Stomach (tissue), 9 donors: ENCODE measurements around the gene PAK5. TPM values are rescaled to one million over a fixed set of nuclear protein-coding genes. Genes with fewer than 3 reads are reported as not detected.

Experiments used
- DNase-seq, 2 donors: peaks; one replicate each; pipeline versions ENCODE4 v3.0.0 to v3.0.0-alpha.2; 2013 to 2019
- H3K27ac ChIP-seq, 5 donors: fragments of 200-600 bp in 4 of 5; sonication (generic) in 4 of 5; one replicate each; pipeline ENCODE4 v1.5.1; 2013 to 2019; ENCODE audit warnings: mild to moderate bottlenecking in 1 of 5, moderate library complexity in 1 of 5
- H3K27me3 ChIP-seq, 3 donors: fragments of 200-600 bp; sonication (generic); one replicate each; pipeline ENCODE4 v1.5.1; 2017 to 2019; ENCODE audit warnings: mixed run types in 1 of 3
- H3K36me3 ChIP-seq, 4 donors: fragments of 200-600 bp; sonication (generic); 1 replicate in 3 of 4; 2 replicates in 1 of 4; pipeline ENCODE4 v1.5.1; 2016 to 2019
- H3K4me1 ChIP-seq, 4 donors: fragments of 200-600 bp; sonication (generic); one replicate each; pipeline ENCODE4 v1.5.1; 2016 to 2019
- H3K4me3 ChIP-seq, 4 donors: fragments of 200-600 bp; sonication (generic) in 3 of 4; one replicate each; pipeline ENCODE4 v1.5.1; 2016 to 2019; ENCODE audit warnings: mild to moderate bottlenecking in 1 of 4
- H3K9me3 ChIP-seq, 4 donors: fragments of 200-600 bp; sonication (generic); one replicate each; pipeline ENCODE4 v1.5.1; 2016 to 2019
- EP300 ChIP-seq: sonication (generic); formaldehyde crosslinking; IDR thresholded peaks from one replicate; pipeline ENCODE4 v1.6.1; 2017; ENCODE audit warnings: antibody characterized with exemption
- POLR2A ChIP-seq, 4 donors: fragments of 450-650 bp; IDR thresholded peaks; one replicate each; pipeline ENCODE4 v1.6.1; 2016; ENCODE audit warnings: antibody characterized with exemption in 4 of 4, control low read depth in 2 of 4, mild to moderate bottlenecking in 1 of 4, moderate library complexity in 1 of 4
- POLR2AphosphoS5 ChIP-seq, 3 donors: sonication (generic); formaldehyde crosslinking; IDR thresholded peaks; one replicate each; pipeline ENCODE4 v1.6.1; 2016; ENCODE audit warnings: antibody characterized with exemption in 3 of 3
- WGBS, 5 donors: extraction: QIAGEN DNeasy Blood & Tissue Kit in 3 of 5; methylation state at CpG; one replicate each; pipeline versions ENCODE4 v1.1.5 to v1.1.7; 2013 to 2018; 5-methylcytosine and 5-hydroxymethylcytosine counted together
- intact Hi-C: fragments of 100-400 bp; cut with DNase I; formaldehyde crosslinking; loops from one replicate; pipeline ENCODE4 v1.15.1; 2023; ENCODE audit warnings: low total_unique reads
- polyA plus RNA-seq, 3 donors: library from polyadenylated mRNA; stranded (reverse); fragments of 200-250 nt; gene quantifications; one replicate each; pipeline ENCODE4 v1.2.3, GENCODE V29; 2013
- total RNA-seq, 5 donors: library from RNA; depleted of rRNA; stranded (reverse); fragments of >200 nt; gene quantifications; one replicate each; pipeline versions ENCODE4 v1.1.0 to v1.2.3, GENCODE V29; 2014 to 2016
- TF ChIP-seq, protein P1 (sequence below), 7 experiments: fragments of 450-650 bp in 4 of 7; fragments of 200-600 bp in 3 of 7; sonication (generic) in 3 of 7; IDR thresholded peaks; one replicate each; pipeline ENCODE4 v1.5.1; 2016 to 2019; ENCODE audit warnings: antibody characterized with exemption in 7 of 7, control low read depth in 2 of 7, mild to moderate bottlenecking in 1 of 7
- donor health status: healthy with polysubstance abuse.
- donor health status: Bipolar disorder and iron deficiency.
- donor health status: healthy.

PAK5 gene
- total and polyA plus RNA-seq, 8 donors: under 0.01 to 0.92 (median 0.35) TPM; not detected in 3

DNA sequence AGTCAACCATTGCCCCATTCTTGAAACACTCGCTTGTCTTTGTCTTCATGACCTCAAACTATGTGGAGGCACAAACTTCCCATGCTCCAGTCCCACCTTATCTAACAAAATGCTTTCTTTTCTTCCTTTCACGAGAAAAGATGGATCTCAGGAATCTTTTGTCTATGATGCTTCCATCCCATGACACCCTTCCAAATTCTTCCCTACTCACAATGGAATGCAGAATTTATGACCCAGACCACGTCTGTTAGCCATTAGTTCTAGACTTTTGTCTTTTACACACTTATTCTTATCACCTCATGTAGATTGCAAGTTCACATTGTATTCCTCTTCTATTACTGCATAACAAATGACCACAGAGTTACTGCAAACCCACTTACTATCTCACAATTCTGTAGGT is 348.7 kb downstream of the PAK5 start:
- 63 to 90% (median 85%) methylated on average over 3 of the region's 3 CpGs for WGBS, 5 donors
- no peak for TF ChIP-seq EP300
- DNase-seq: no peak
- H3K27ac ChIP-seq: no peak overlapping the region
- H3K9me3 ChIP-seq: no peaks in the 10 kb centered on the region
- intact Hi-C loops: no loop called here
- H3K4me1 ChIP-seq: no peaks in the 10 kb centered on the region
- no peaks in the 10 kb centered on the region for H3K27me3 ChIP-seq
- no peak overlapping the region for H3K4me3 ChIP-seq
- H3K36me3 ChIP-seq: no peaks in the 10 kb centered on the region

DNA sequence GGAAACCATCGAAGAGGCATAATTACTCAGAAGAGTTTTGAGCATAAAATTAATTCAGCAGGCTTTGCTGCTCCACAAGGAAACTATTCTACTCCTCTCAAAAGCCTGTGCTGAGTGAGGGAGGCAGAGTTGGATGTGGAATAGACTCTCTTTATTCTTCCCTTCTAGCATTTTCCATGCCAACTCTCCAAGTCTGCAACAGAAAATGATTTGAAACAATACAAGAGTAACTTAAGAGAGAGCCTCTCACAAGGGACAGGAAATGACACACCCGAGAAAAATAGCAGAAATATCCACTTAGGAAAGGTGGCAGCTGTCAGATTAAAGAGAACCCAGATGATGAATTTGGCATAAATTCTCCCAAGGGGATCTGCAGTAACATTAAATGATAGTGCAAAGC is 350.8 kb downstream of the PAK5 start:
- H3K4me1 ChIP-seq: no peaks in the 10 kb centered on the region
- 55 to 75% (median 66%) methylated on average over 2 of the region's 2 CpGs for WGBS, 5 donors
- no peaks in the 10 kb centered on the region for H3K9me3 ChIP-seq
- H3K27ac ChIP-seq: no peak overlapping the region
- intact Hi-C loops: no loop called here
- TF ChIP-seq EP300 (no peak), POLR2AphosphoS5 (IDR thresholded peaks at IDR 0.05) (no peak), POLR2A (IDR thresholded peaks at IDR 0.05) (no peak)
- TF ChIP-seq, protein P1, sequence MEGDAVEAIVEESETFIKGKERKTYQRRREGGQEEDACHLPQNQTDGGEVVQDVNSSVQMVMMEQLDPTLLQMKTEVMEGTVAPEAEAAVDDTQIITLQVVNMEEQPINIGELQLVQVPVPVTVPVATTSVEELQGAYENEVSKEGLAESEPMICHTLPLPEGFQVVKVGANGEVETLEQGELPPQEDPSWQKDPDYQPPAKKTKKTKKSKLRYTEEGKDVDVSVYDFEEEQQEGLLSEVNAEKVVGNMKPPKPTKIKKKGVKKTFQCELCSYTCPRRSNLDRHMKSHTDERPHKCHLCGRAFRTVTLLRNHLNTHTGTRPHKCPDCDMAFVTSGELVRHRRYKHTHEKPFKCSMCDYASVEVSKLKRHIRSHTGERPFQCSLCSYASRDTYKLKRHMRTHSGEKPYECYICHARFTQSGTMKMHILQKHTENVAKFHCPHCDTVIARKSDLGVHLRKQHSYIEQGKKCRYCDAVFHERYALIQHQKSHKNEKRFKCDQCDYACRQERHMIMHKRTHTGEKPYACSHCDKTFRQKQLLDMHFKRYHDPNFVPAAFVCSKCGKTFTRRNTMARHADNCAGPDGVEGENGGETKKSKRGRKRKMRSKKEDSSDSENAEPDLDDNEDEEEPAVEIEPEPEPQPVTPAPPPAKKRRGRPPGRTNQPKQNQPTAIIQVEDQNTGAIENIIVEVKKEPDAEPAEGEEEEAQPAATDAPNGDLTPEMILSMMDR (IDR thresholded peaks at IDR 0.05): no peak
- H3K36me3 ChIP-seq: no peaks in the 10 kb centered on the region
- DNase-seq: peak in 1 of 2 donors; percentile 27
- H3K4me3 ChIP-seq: no peak overlapping the region
- H3K27me3 ChIP-seq: no peaks in the 10 kb centered on the region

Other genes starting within 250 kb of the PAK5 start
- gene ANKEF1, start 195.9 kb upstream of the PAK5 start, total RNA-seq: 1 to 10 TPM in 4 of 5 donors, under 1 TPM in 1; 0.58 to 9.4 (median 1.3) TPM
- 1 to 10 TPM; 1.5 to 2.0 (median 1.7) TPM for gene ANKEF1, start 195.9 kb upstream of the PAK5 start, polyA plus RNA-seq